ENCODE measurements around the gene SLC6A4.
A peak's percentile ranks its signal among the peaks of the same experiment; 100 is the strongest.
"Not testable (repeated sequence)": the region's sequence is repeated elsewhere in the genome, so short reads cannot be mapped to it uniquely, and the experiment has no call there.

Gene SLC6A4

GRCh38 chr17:30219315-30219714 lies 16.2 kb downstream of the SLC6A4 start:
- DNase-seq (ENCODE audit: low read depth in 2 of 2): no peak

GRCh38 chr17:30218799-30219198 lies 16.7 kb downstream of the SLC6A4 start:
- no peak for DNase-seq (ENCODE audit: low read depth in 2 of 2)

DNA sequence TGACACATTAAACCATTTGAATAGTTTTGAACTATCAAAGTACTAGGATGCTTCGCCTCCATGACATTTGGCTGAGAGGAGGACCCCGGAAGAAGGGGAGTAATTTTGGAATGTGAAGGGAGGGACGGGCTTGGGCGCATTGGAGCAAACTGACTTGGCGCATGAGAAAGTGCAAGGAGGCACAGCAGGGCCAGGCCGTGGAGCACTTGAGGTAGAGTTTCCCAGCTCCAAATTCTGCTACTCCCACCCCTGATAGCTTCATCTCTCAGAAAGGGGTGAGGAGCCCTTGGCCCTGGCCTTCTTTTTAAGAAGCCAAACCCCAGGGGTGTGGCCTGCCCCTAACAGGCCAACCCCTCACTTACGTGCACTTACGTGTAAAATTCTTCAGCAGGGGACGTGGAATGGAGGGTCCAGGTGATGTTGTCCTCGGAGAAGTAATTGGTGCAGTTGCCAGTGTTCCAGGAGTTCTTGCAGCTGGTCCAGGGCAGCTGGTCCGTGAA lies 17.7 kb downstream of the SLC6A4 start:
- DNase-seq (ENCODE audit: low read depth in 2 of 2): no peak

DNA sequence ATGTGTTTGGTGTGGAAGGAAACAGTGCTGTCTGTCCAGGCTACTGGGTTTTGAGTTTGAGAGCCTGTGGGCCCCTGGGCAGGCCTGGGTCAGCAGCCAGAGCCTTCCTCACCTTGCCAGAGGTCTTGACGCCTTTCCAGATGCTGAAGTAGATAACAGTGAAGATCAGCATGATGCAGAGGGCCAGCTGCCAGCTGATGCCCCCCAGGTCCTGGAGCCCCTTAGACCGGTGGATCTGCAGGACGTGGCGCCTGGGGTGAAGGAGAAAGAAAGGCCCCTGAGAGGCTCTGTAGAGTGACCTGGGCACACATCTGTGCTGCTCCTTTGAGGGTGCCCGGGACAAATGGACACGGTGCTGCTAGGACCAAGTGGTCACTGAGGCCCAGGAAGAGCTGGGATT lies 18.4 kb downstream of the SLC6A4 start:
- no peak for DNase-seq (ENCODE audit: low read depth in 2 of 2)

- DNase-seq (ENCODE audit: low read depth in 2 of 2): no peak
These were observed 22.7 kb downstream of the SLC6A4 start for GRCh38 chr17:30212750-30213149.

DNA sequence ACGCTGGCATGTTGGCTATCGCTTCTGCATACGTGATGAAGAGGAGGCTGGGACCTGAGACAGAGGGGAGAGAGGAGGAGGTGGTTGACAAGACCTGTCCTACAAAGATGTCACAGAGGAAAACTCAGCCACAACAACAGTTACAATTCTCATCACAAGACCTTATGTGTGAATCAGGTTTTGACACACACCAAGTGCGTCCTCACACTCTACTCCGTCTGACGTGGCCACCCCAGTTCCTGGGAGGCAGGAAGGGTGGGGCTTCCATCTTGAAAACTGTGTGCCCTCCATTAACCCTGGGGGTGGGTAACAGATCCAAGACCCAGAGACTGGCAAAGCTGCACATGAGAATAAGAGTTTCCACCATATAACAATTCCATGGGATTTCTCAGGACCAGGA lies 24.1 kb downstream of the SLC6A4 start:
- no peak for DNase-seq (ENCODE audit: low read depth in 2 of 2)

GRCh38 chr17:30210901-30211300 lies 24.6 kb downstream of the SLC6A4 start:
- DNase-seq (ENCODE audit: low read depth in 2 of 2): no peak

DNA sequence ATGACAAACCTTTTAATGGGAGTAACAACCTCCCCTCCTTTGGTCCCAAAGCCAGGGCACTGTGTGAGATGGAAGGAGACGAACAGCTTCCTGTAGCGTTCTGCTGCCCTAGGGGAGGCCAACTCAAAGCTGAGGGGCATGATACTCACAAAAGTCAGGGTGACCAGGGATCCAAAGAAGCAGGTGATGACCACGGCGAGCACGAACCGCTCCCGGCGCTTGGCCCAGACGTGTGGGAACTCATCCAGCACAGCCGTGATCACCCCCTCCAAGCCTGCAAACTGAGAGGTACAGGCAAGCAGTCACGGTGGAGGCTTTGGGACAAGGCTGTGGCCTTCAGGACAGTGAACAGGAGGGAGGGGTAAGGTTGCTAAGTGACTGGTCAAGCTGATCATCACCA lies 25.1 kb downstream of the SLC6A4 start:
- no peak for DNase-seq (ENCODE audit: low read depth in 2 of 2)

DNA sequence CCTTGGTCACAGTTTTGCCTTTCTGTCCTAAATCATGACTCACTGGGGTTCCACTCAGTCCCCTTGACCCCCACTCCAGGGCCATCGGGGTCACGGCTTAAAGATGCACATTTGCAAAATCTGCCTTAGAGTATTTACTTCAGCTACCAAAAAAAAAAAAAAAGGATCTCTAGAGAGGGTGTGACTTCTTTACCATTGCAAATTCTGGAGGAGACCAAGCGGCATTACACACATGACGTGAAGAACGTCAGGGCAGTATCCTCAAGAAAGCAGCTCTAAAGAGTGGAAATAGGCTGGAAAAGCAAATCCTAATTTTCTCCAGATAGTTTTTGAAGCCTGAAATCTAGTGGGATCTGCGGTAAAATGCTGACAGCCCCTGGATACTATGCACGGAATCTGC lies 25.6 kb downstream of the SLC6A4 start:
- no peak for DNase-seq (ENCODE audit: low read depth in 2 of 2)

- no peak for DNase-seq (ENCODE audit: low read depth in 2 of 2)
These were observed 27.3 kb downstream of the SLC6A4 start for GRCh38 chr17:30208214-30208613.

- no peak for DNase-seq (ENCODE audit: low read depth in 2 of 2)
These were observed 27.8 kb downstream of the SLC6A4 start for GRCh38 chr17:30207655-30208054.

DNA sequence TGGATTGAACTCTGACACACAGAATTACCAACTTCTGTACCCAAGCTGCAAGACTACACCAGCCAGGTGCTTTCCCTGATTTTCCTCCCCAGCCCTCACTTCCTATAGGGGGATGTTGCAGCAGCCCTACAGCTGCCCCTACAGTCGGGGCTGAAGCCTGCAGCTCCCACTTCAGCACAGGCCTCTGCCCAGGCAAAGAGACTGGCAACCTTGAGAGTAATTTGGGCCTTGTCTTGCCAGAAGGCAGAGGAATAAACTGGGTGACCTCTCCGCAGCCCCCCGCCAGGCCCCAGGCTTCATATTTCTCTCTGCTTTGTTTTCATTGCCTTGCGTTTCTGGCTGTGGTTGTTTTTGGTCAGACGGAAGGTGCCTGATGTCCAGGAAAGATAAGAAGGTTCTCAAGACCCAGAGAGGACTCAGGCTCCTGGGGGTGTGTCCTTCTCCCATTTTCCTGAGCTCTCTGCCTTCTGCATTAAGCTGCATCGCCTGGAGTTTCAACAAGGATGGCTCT lies 32.0 kb downstream of the SLC6A4 start:
- no peak for DNase-seq (ENCODE audit: low read depth in 2 of 2)

GRCh38 chr17:30200656-30201055 lies 34.8 kb downstream of the SLC6A4 start:
- not testable (repeated sequence) for DNase-seq (ENCODE audit: low read depth in 2 of 2)

DNA sequence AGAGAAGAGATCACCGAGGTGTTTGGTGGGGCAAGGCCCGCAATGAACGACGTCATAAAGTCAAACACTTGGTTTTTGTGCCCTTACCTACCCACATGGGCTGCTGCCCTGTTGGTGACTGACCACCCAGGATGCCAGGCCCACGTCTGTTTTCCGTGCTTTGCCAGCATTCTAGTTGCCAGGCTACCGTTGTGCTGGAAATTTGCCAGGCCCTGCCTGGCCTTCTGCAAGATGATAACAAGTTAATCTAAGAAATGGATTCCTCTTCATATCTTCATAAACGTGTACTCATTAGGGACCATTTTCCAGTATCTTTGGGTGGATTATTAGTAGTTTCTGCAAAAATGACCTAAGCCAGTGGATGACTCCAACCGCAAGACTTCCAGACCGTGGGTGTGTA lies 35.4 kb downstream of the SLC6A4 start:
- no peak for DNase-seq (ENCODE audit: low read depth in 2 of 2)

DNA sequence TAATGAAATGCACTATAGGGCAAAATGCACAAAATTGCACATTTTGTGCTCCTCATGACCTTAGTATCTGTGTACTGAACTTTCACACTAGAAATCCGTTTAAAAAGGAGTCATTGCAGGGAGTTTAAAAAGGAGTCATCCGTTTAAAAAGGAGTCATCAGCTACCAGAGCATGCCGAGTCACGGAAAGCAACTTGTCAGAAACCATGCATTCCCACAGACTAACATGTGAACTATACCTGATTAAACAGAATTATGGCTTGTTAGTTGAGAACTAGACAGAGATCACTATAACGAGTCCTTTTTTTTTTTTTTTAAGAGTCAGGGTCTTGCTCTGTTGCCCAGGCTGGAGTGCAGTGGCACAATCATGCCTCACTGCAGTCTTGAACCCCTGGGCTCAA lies 35.9 kb downstream of the SLC6A4 start:
- DNase-seq (ENCODE audit: low read depth in 2 of 2): no peak

- DNase-seq (ENCODE audit: low read depth in 2 of 2): no peak
These were observed 38.1 kb downstream of the SLC6A4 start for GRCh38 chr17:30197416-30197815.

- DNase-seq (ENCODE audit: low read depth in 2 of 2): no peak
These were observed 39.0 kb downstream of the SLC6A4 start for GRCh38 chr17:30196504-30196903.

DNA sequence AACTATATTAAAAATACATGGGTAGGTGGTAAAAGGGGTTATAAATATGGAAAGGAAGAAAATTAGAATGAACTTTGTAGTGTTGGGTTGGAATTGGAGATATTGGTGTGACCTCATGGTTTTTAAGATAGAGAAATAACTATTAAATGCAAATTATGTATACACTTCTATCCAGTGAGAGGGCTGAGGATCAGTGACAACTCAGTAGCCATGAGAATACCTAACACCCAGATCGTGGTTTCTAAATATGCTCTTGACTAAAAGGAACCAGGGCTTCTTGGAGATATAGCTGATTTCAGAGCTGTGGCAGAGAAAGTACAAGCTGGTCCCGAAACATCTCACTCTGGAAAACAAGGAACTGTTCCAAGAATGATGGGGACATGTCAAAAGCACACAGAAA lies 44.4 kb downstream of the SLC6A4 start:
- DNase-seq (ENCODE audit: low read depth in 2 of 2): no peak

DNA sequence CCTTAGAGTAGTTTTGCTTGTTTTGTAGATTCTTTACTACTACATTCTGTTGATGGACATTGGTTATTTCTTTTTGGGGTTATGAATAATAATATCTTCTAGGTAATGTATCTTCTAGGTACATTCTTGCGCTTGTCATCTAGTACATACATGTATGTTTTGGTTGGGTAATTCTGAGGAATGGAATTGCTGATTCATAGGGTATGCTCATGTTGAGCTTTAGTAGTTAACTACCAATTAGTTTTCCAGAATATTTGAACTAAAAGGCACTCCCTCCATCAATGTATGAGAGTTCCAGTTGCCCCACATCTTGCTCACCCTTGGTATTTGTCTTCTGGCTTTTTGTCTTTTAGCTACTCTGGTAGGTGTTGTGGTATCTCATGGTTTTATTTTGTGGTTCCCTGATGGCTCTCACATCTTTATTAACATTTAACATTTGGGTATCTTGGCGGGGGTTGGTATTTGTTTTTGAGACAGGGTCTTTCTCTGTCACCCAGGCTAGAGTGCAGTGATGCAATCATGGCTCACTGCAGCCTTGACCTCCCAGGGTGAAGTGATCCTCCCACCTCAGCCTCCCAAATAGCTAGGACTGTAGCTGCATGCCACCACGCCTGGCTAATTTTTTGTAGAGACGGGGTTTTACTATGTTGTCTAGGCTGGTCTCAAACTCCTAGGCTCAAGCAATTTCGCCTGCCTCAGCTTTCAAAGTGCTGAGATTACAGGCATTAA lies 47.1 kb downstream of the SLC6A4 start:
- no peak for DNase-seq (ENCODE audit: low read depth in 2 of 2)

DNA sequence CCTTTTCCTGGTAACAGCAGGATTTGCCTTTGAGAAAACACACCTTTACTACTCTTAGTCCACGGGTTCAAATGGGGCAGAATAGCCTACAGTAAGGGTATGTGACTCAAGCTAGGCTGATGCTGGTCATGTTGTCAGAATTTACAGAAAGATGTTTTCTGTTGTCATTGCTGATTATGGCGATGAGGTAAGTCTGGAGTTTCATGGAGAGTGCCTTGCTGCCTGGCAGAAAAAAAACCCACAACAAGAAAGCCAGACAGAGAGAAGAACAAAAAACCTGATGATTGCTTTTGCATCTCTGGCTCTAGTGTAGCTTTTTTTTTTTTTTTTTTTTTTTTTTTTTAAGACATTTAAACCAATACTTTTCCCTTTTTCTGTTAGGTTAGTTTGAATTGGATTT lies 47.9 kb downstream of the SLC6A4 start:
- DNase-seq (ENCODE audit: low read depth in 2 of 2): no peak

- no peak for DNase-seq (ENCODE audit: low read depth in 2 of 2)
These were observed 48.7 kb downstream of the SLC6A4 start for GRCh38 chr17:30186761-30187160.

DNA sequence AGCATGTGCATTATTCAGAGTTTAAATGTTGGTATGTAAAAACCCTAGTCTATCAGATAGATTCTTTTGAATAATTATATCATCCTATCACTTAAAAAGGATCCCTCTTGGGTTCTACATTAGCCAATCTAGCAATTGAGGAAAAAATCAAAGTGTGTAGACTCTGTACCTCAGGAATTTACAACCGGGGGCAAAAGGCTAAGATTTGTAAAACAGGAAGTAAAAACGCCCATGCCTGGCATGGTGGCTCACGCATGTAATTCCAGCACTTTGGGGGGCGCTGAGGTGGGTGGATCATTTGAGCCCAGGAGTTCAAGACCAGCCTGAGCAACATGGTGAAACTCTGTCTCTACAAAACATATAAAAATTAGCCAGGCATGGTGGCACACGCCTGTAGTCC lies 58.6 kb downstream of the SLC6A4 start:
- DNase-seq (ENCODE audit: low read depth in 2 of 2): no peak

DNA sequence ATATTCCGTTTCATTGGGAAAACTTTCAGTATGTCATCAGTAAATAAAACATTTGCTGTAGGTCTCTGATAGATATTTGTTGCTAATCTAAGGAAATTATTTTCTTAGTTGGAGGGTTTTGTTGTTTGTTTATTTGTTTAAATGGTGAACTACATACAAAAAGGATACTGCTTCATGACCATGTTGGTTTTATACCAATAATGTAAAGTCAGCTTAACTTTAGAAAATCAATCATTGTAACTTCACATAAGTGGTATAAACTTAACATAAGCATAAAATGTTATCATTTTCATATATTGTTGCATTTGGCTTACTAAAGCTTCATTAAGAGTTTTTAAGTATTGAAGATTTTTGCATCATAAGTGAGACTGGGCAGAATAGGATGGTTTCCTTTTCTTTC lies 60.9 kb downstream of the SLC6A4 start:
- no peak for DNase-seq (ENCODE audit: low read depth in 2 of 2)

DNA sequence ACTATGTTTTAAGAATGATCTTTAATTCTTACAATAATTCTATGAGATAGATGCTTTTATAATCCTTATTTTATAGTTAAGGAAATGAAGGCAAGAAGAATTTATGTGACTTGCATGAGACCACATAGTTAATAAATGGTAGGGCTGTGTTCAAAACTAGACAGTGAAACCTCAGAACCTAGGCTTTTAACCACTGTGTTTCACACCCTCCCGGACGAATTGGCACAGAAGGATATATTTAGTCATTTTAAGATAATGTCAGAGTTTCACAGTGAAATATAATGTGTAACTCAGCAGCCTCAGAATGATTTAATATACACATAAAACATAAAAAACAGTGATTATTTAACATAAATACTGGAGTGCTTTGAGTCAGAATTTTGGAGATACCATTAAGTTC lies 61.8 kb downstream of the SLC6A4 start:
- peak in 1 of 2 donors; percentile 26 for DNase-seq (ENCODE audit: low read depth in 2 of 2)
